DOHH2 (cell line): Measurements from ENCODE around the gene TUBB4B.

Source experiments
- CTCF ChIP-seq: fragments of 200-600 bp; sonication (generic); IDR thresholded peaks from one replicate; pipeline ENCODE4 v1.5.1; 2014; ENCODE audit warnings: antibody characterized with exemption, mild to moderate bottlenecking, low read depth, low read length; ENCODE audit not compliant: poor library complexity, severe bottlenecking
- EZH2phosphoT487 ChIP-seq: fragments of 200-600 bp; sonication (generic); IDR thresholded peaks from 2 replicates; pipeline ENCODE4 v1.6.1; 2017; ENCODE audit warnings: borderline replicate concordance, mild to moderate bottlenecking, antibody characterized with exemption, low read length, moderate library complexity, mixed read lengths

GRCh38 chr9:137240318-137240840 lies 708 bp upstream of the TUBB4B start:
- TF ChIP-seq CTCF: no peak
- no peak for TF ChIP-seq EZH2phosphoT487
